B cell (primary cell): ENCODE data around the gene ADCY1. TPM values are rescaled to one million over a fixed set of nuclear protein-coding genes. Genes with fewer than 3 reads are reported as not detected.

Source experiments
- ATAC-seq: fragments of 200-7000 bp; cut with Tn5 transposase; one replicate; pipeline ENCODE4 v1.10.0; 2021; ENCODE audit warnings: low read depth, mild to moderate bottlenecking, moderate number of reproducible peaks, moderate library complexity
- CTCF ChIA-PET: fragments of 350-600 bp; sonication (Branson Sonifier 250); formaldehyde crosslinking; loops from one replicate; lab custom pipeline; 2021; ENCODE audit warnings: antibody characterized with exemption, inconsistent platforms; lab: Charles Lee
- POLR2A ChIA-PET: fragments of 350-600 bp; sonication (Branson Sonifier 250); formaldehyde crosslinking; loops from one replicate; lab custom pipeline; 2021; ENCODE audit warnings: antibody characterized with exemption; lab: Charles Lee
- DNase-seq: peaks from one replicate; pipeline ENCODE4 v3.0.0; 2013
- H2AFZ ChIP-seq: 2 replicates; pipeline ENCODE4 v1.6.1; 2012; ENCODE audit warnings: mild to moderate bottlenecking, low read depth, low read length; ENCODE audit not compliant: insufficient read depth, poor library complexity, severe bottlenecking
- H3K27ac ChIP-seq, 2 donors: 1 replicate in 1 of 2; 2 replicates in 1 of 2; pipeline ENCODE4 v1.5.1; 2012 to 2013; ENCODE audit warnings: low read length in 2 of 2, mild to moderate bottlenecking in 2 of 2, moderate library complexity in 1 of 2
- H3K27me3 ChIP-seq, 4 experiments: fragments of 200-600 bp in 1 of 4; sonication (generic) in 1 of 4; replicated peaks in 1 of 4; 1 replicate in 2 of 4; 2 replicates in 2 of 4; pipeline versions ENCODE4 v1.6.1 to v1.7.0; 2013 to 2016; ENCODE audit warnings: low read length in 3 of 4, mild to moderate bottlenecking in 2 of 4, mixed read lengths in 1 of 4, moderate library complexity in 1 of 4; ENCODE audit not compliant: insufficient read depth in 4 of 4, control insufficient read depth in 3 of 4; ENCODE audit errors: control extremely low read depth in 1 of 4
- H3K36me3 ChIP-seq, 2 experiments: replicated peaks in 1 of 2; 1 replicate in 1 of 2; 2 replicates in 1 of 2; pipeline versions ENCODE4 v1.6.1 to v1.7.1; 2013; ENCODE audit warnings: low read length in 1 of 2; ENCODE audit not compliant: insufficient read depth in 2 of 2, control insufficient read depth in 1 of 2; ENCODE audit errors: control extremely low read depth in 1 of 2, extremely low read depth in 1 of 2
- H3K4me1 ChIP-seq, 2 donors: fragments of 200-600 bp in 1 of 2; sonication (generic) in 1 of 2; 1 replicate in 1 of 2; 2 replicates in 1 of 2; pipeline versions ENCODE4 v1.5.1 to v1.6.1; 2013 to 2017; ENCODE audit warnings: low read length in 2 of 2; ENCODE audit not compliant: control insufficient read depth in 2 of 2, insufficient read depth in 2 of 2
- H3K4me2 ChIP-seq: replicated peaks from 2 replicates; pipeline ENCODE3; 2012; ENCODE audit warnings: mild to moderate bottlenecking, low read depth, low read length; ENCODE audit not compliant: poor library complexity, severe bottlenecking
- H3K4me3 ChIP-seq, 5 experiments: fragments of 200-600 bp in 1 of 5; sonication (generic) in 1 of 5; 1 replicate in 3 of 5; 2 replicates in 2 of 5; pipeline versions ENCODE4 v1.5.1 to v1.7.0; 2011 to 2016; ENCODE audit warnings: low read length in 4 of 5, mild to moderate bottlenecking in 4 of 5, low read depth in 2 of 5, control low read depth in 1 of 5, moderate library complexity in 1 of 5; ENCODE audit not compliant: insufficient read depth in 1 of 5; ENCODE audit errors: control extremely low read depth in 1 of 5, extremely low read depth in 1 of 5
- H3K79me2 ChIP-seq: fragments of 200-600 bp; sonication (generic); one replicate; pipeline ENCODE4 v1.6.0; 2016; ENCODE audit warnings: low read length; ENCODE audit not compliant: control insufficient read depth, insufficient read depth
- H3K9ac ChIP-seq: fragments of 200-600 bp; sonication (generic); 2 replicates; pipeline ENCODE4 v1.6.1; 2017; ENCODE audit warnings: mild to moderate bottlenecking, low read length, moderate library complexity
- H3K9me3 ChIP-seq, 3 donors: one replicate each; pipeline versions ENCODE4 v1.6.1 to v1.7.1; 2013; ENCODE audit warnings: low read length in 2 of 3; ENCODE audit not compliant: control insufficient read depth in 2 of 3, insufficient read depth in 1 of 3; ENCODE audit errors: control extremely low read depth in 1 of 3
- H4K20me1 ChIP-seq: 2 replicates; pipeline ENCODE4 v1.6.0; 2012; ENCODE audit warnings: mild to moderate bottlenecking, low read length; ENCODE audit not compliant: insufficient read depth, control insufficient read depth, poor library complexity, severe bottlenecking
- H3K27ac Mint-ChIP-seq: one replicate; pipeline ENCODE4 v1.8.0; 2021; ENCODE audit warnings: mixed read lengths
- H3K27me3 Mint-ChIP-seq: one replicate; pipeline ENCODE4 v1.8.0; 2021; ENCODE audit warnings: mixed read lengths
- H3K4me1 Mint-ChIP-seq: one replicate; pipeline ENCODE4 v1.8.0; 2021; ENCODE audit warnings: mixed read lengths
- H3K4me3 Mint-ChIP-seq: one replicate; pipeline ENCODE4 v1.8.0; 2021; ENCODE audit warnings: mixed read lengths
- H3K9me3 Mint-ChIP-seq: one replicate; pipeline ENCODE4 v1.8.0; 2022; ENCODE audit warnings: mixed read lengths; ENCODE audit not compliant: insufficient read depth
- EZH2 ChIP-seq: IDR thresholded peaks from 2 replicates; pipeline ENCODE4 v1.6.1; 2012; ENCODE audit warnings: borderline replicate concordance, low read depth, mild to moderate bottlenecking, moderate library complexity, low read length; ENCODE audit not compliant: insufficient read depth, poor library complexity, severe bottlenecking
- WGBS: methylation state at CpG from one replicate; pipeline ENCODE4 v1.1.5; 2013; ENCODE audit warnings: missing lambda C conversion rate; ENCODE audit not compliant: insufficient coverage; 5-methylcytosine and 5-hydroxymethylcytosine counted together
- intact Hi-C: fragments of 100-400 bp; cut with micrococcal nuclease; formaldehyde crosslinking; loops from one replicate; pipeline ENCODE4 v1.10.0; 2022
- polyA plus RNA-seq: library from polyadenylated mRNA; depleted of rRNA; stranded (reverse); fragments of >200 nt; gene quantifications from 2 replicates; pipeline ENCODE4 v1.2.3, GENCODE V29; 2012
- total RNA-seq, 2 donors: library from RNA; stranded (reverse); fragments of 120-200 nt in 1 of 2; gene quantifications; 1 replicate in 1 of 2; 2 replicates in 1 of 2; pipeline versions ENCODE4 v1.2.3 to v1.2.4, GENCODE V29; 2013 to 2022
- TF ChIP-seq, protein P1 (sequence below): fragments of 200-600 bp; IDR thresholded peaks from one replicate; pipeline ENCODE4 v1.8.0; 2022; ENCODE audit warnings: antibody characterized with exemption, mild to moderate bottlenecking

The ADCY1 gene
- total and polyA plus RNA-seq, 2 donors (not counting 1 experiment from before 2014, with no cell fraction given), result 0.05 to 0.12 TPM

GRCh38 chr7:45683556-45684148 lies 109.5 kb downstream of the ADCY1 start:
- ChIA-PET CTCF (no interaction called here), POLR2A (no interaction called here)
- ATAC-seq, result no peak
- peaks cover 6% of the 10 kb centered on the region for H3K27me3 Mint-ChIP-seq
- no peaks in the 10 kb centered on the region for H3K9me3 Mint-ChIP-seq
- no peak for TF ChIP-seq EZH2
- TF ChIP-seq, protein P1, sequence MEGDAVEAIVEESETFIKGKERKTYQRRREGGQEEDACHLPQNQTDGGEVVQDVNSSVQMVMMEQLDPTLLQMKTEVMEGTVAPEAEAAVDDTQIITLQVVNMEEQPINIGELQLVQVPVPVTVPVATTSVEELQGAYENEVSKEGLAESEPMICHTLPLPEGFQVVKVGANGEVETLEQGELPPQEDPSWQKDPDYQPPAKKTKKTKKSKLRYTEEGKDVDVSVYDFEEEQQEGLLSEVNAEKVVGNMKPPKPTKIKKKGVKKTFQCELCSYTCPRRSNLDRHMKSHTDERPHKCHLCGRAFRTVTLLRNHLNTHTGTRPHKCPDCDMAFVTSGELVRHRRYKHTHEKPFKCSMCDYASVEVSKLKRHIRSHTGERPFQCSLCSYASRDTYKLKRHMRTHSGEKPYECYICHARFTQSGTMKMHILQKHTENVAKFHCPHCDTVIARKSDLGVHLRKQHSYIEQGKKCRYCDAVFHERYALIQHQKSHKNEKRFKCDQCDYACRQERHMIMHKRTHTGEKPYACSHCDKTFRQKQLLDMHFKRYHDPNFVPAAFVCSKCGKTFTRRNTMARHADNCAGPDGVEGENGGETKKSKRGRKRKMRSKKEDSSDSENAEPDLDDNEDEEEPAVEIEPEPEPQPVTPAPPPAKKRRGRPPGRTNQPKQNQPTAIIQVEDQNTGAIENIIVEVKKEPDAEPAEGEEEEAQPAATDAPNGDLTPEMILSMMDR, result no peak
- DNase-seq, result no peak
- intact Hi-C loops, result no loop called here
- Histone ChIP-seq H4K20me1 (no peaks in the 10 kb centered on the region), H3K27ac (no peak overlapping the region), H3K4me2 (no peak overlapping the region), H3K79me2 (no peaks in the 10 kb centered on the region), H3K9me3 (no peaks in the 10 kb centered on the region), H3K4me1 (no peaks in the 10 kb centered on the region), H2AFZ (no peak overlapping the region), H3K9ac (no peak overlapping the region), H3K36me3 (no peaks in the 10 kb centered on the region), H3K4me3 (no peak overlapping the region), H3K27me3 (peaks cover 0 to 5% (median 0%) of the 10 kb centered on the region in 4 experiments)
- no peaks in the 10 kb centered on the region for H3K4me1 Mint-ChIP-seq
- H3K27ac Mint-ChIP-seq, result no peak overlapping the region
- H3K4me3 Mint-ChIP-seq, result no peak overlapping the region
- 93% methylated on average over 12 of the region's 13 CpGs for WGBS

DNA sequence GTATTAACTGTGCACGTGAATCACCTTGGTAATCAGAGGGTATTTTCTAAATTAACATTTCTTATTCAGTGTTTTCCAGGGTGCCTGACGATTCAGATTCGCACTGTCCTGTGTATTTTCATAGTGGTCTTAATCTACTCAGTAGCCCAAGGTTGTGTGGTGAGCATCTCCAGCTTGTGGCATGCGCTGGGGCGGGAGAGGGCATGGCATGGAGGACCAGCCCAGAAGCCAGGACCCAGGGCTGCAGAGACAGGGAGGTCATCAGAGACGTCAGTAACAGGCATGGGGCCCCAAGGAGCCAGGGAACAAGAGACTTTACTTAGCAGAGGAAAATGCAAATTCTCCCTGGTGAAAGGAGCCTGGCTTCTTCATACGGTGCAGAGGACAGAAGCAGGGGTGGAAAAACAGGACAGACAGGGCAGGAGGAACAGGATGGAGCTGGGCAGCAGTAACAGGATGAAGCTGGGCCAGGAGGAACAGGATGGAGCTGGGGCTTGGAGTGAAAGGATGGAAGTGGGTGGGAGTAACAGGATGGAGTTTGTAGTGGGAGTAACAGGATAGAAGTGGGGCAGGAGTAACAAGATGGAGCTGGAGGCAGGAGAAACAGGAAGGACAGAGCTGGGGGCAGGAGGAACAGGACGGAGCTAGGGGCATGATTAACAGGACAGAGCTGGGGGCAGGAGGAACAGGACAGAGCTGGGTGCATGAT lies 110.9 kb downstream of the ADCY1 start:
- Histone ChIP-seq H3K27me3 (no peaks in the 10 kb centered on the region), H3K4me1 (no peaks in the 10 kb centered on the region), H3K4me3 (no peak overlapping the region), H3K4me2 (no peak overlapping the region), H3K9ac (no peak overlapping the region), H3K36me3 (no peaks in the 10 kb centered on the region), H2AFZ (no peak overlapping the region), H3K9me3 (no peaks in the 10 kb centered on the region), H3K27ac (no peak overlapping the region), H4K20me1 (no peaks in the 10 kb centered on the region), H3K79me2 (no peaks in the 10 kb centered on the region)
- ChIA-PET CTCF (no interaction called here), POLR2A (no interaction called here)
- ATAC-seq, result no peak
- Mint-ChIP-seq H3K27ac (no peak overlapping the region), H3K4me3 (no peak overlapping the region), H3K9me3 (no peaks in the 10 kb centered on the region), H3K4me1 (no peaks in the 10 kb centered on the region), H3K27me3 (peaks cover 6% of the 10 kb centered on the region)
- intact Hi-C loops, result no loop called here
- 83% methylated on average over 8 of the region's 8 CpGs for WGBS
- TF ChIP-seq EZH2, result no peak
- TF ChIP-seq, protein P1, result no peak
- no peak for DNase-seq
